Uterus (tissue), 2 donors: ENCODE results near the gene GIPC3.

Source experiments
- CTCF ChIP-seq, 4 experiments: fragments of 200-600 bp in 2 of 4; fragments of 450-650 bp in 2 of 4; sonication (generic) in 2 of 4; IDR thresholded peaks; one replicate each; pipeline ENCODE4 v1.5.1; 2016 to 2019; ENCODE audit warnings: antibody characterized with exemption in 4 of 4, mild to moderate bottlenecking in 2 of 4, moderate library complexity in 1 of 4
- POLR2A ChIP-seq, 2 donors: fragments of 450-650 bp; IDR thresholded peaks; one replicate each; pipeline ENCODE4 v1.6.1; 2016; ENCODE audit warnings: antibody characterized with exemption in 2 of 2, mild to moderate bottlenecking in 1 of 2, moderate library complexity in 1 of 2

- TF ChIP-seq CTCF (IDR thresholded peaks at IDR 0.05), result no peak
- TF ChIP-seq POLR2A (IDR thresholded peaks at IDR 0.05), result no peak
These were observed 51.7 kb downstream of the GIPC3 start for GRCh38 chr19:3636962-3637361.
